ENCODE results near the gene PHLDB3.

PHLDB3 gene

DNA sequence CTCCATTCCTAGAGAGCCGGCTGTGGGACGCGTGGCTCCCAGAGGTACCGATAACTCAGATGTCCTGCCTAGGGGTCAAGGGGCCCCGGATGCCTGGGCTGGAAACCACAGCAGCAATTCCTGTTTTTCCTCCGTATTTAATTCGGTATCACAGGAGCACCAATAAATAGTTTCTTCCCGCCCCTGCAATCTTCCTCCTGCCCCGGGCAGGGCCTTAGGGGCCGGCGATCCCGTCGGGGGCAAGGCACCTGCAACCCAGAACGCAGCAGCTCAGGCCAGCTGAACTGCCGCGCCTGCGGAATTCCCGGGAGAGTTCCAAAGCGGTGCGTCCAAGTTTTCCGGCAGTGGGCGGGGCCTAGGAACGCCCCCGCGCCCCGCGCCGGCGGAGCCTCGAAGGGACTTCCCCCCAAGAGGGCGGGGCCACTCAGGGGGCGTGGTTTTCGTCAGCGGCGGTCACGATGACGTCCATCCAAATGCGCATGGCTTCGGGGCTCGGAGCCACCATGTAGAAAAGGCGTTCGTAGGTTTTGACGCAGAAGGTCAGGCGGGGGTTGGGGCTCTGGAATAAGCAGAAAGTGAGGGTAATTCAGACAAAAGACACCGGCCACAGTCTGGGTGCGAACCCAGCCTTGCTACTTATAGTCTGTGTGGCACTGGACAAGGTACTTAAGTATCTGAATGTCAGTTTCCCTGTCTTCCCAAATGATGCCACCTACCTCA, 29.4 kb downstream of the PHLDB3 start:
- peak; percentile 75 for DNase-seq (ENCODE audit: low read depth in 1 of 2, low spot score in 1 of 2)
- no peaks in the 10 kb centered on the region for H3K27me3 ChIP-seq (ENCODE audit: insufficient read depth, poor library complexity, severe bottlenecking)
- TF ChIP-seq POLR2AphosphoS5 (IDR thresholded peaks at IDR 0.05; ENCODE audit: low read depth) (no peak), SPI1 (IDR thresholded peaks at IDR 0.05; ENCODE audit: borderline replicate concordance, low read depth) (peak; percentile 66; the same call in 1 of the 2 replicates)
- H3K4me3 ChIP-seq (replicated peaks; ENCODE audit: insufficient read depth, low read length), result peak overlapping the region; percentile 27
- no peak overlapping the region for H3K27ac ChIP-seq (replicated peaks)

GRCh38 chr19:43474487-43474886, 30.1 kb downstream of the PHLDB3 start:
- DNase-seq (ENCODE audit: low read depth in 1 of 2, low spot score in 1 of 2), result no peak
- no peak overlapping the region for H3K4me3 ChIP-seq (replicated peaks; ENCODE audit: insufficient read depth, low read length)
- H3K27ac ChIP-seq (replicated peaks), result no peak overlapping the region
- H3K27me3 ChIP-seq (ENCODE audit: insufficient read depth, poor library complexity, severe bottlenecking), result no peaks in the 10 kb centered on the region
- TF ChIP-seq POLR2AphosphoS5 (IDR thresholded peaks at IDR 0.05; ENCODE audit: low read depth) (no peak), REST (IDR thresholded peaks at IDR 0.05; ENCODE audit: insufficient replicate concordance, low read depth) (no peak), CTCF (IDR thresholded peaks at IDR 0.05; ENCODE audit: insufficient read depth, low read length) (no peak), GABPA (IDR thresholded peaks at IDR 0.05; ENCODE audit: low read depth) (no peak), SPI1 (IDR thresholded peaks at IDR 0.05; ENCODE audit: borderline replicate concordance, low read depth) (no peak)

- TF ChIP-seq REST (IDR thresholded peaks at IDR 0.05; ENCODE audit: insufficient replicate concordance, low read depth) (no peak), POLR2AphosphoS5 (IDR thresholded peaks at IDR 0.05; ENCODE audit: low read depth) (no peak), SPI1 (IDR thresholded peaks at IDR 0.05; ENCODE audit: borderline replicate concordance, low read depth) (no peak), GABPA (IDR thresholded peaks at IDR 0.05; ENCODE audit: low read depth) (no peak), CTCF (IDR thresholded peaks at IDR 0.05; ENCODE audit: insufficient read depth, low read length) (no peak)
- H3K27me3 ChIP-seq (ENCODE audit: insufficient read depth, poor library complexity, severe bottlenecking), result no peaks in the 10 kb centered on the region
Observed at GRCh38 chr19:43471091-43471490, 33.5 kb downstream of the PHLDB3 start.

GRCh38 chr19:43470288-43470687, 34.3 kb downstream of the PHLDB3 start:
- TF ChIP-seq SPI1 (IDR thresholded peaks at IDR 0.05; ENCODE audit: borderline replicate concordance, low read depth), result no peak
- H3K4me3 ChIP-seq (replicated peaks; ENCODE audit: insufficient read depth, low read length), result no peak overlapping the region
- no peak overlapping the region for H3K27ac ChIP-seq (replicated peaks)
- DNase-seq (ENCODE audit: low read depth in 1 of 2, low spot score in 1 of 2), result no peak
- no peaks in the 10 kb centered on the region for H3K27me3 ChIP-seq (ENCODE audit: insufficient read depth, poor library complexity, severe bottlenecking)

More at GRCh38 chr19:43471091-43471490, 33.5 kb downstream of the PHLDB3 start:
- Histone ChIP-seq H3K4me3 (replicated peaks; ENCODE audit: insufficient read depth, low read length) (no peak overlapping the region), H3K27ac (replicated peaks) (no peak overlapping the region)
- DNase-seq (ENCODE audit: low read depth in 1 of 2, low spot score in 1 of 2), result no peak

DNA sequence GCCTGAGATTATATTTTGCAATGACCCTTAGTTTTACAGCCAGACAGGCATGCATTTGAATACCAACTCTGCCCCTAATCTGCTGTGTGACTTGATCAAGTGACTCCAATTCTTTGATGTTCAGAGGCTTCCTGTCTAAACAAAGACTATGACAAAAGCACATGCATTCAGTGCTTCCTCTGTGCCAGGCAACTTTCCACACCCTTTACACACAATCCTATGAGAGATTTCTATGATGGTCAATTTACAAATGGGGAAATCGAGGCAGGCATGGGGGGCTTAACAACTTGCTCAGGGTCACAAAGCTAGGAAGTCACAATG, 35.4 kb downstream of the PHLDB3 start:
- H3K27ac ChIP-seq (replicated peaks), result no peak overlapping the region
- DNase-seq (ENCODE audit: low read depth in 1 of 2, low spot score in 1 of 2), result no peak
- no peak overlapping the region for H3K4me3 ChIP-seq (replicated peaks; ENCODE audit: insufficient read depth, low read length)
- TF ChIP-seq REST (IDR thresholded peaks at IDR 0.05; ENCODE audit: insufficient replicate concordance, low read depth) (no peak), GABPA (IDR thresholded peaks at IDR 0.05; ENCODE audit: low read depth) (no peak), CTCF (IDR thresholded peaks at IDR 0.05; ENCODE audit: insufficient read depth, low read length) (no peak), SPI1 (IDR thresholded peaks at IDR 0.05; ENCODE audit: borderline replicate concordance, low read depth) (no peak), POLR2AphosphoS5 (IDR thresholded peaks at IDR 0.05; ENCODE audit: low read depth) (no peak)
- H3K27me3 ChIP-seq (ENCODE audit: insufficient read depth, poor library complexity, severe bottlenecking), result peaks cover 4% of the 10 kb centered on the region

All from HL-60 (cell line).